Neural cell (in vitro differentiated cells): Measurements from ENCODE around the gene ACOXL. TPM values are rescaled to one million over a fixed set of nuclear protein-coding genes. Genes with fewer than 3 reads are reported as not detected.

Experiments
- H2AFZ ChIP-seq: fragments of 200-600, 300-800 bp; sonication (generic), shearing (Covaris generic); 2 replicates; pipeline ENCODE4 v1.6.0; 2014; ENCODE audit warnings: low read depth, mild to moderate bottlenecking, antibody characterized with exemption, low read length, moderate library complexity
- H3F3A ChIP-seq: fragments of 200-600 bp; shearing (Covaris generic); 2 replicates; pipeline ENCODE4 v1.6.1; 2016; ENCODE audit warnings: mild to moderate bottlenecking, moderate library complexity, mixed read lengths, antibody characterized with exemption, low read length; ENCODE audit not compliant: insufficient read depth, poor library complexity, severe bottlenecking
- H3K27ac ChIP-seq: fragments of 200-600, 300-800 bp; sonication (generic), shearing (Covaris generic); 2 replicates; pipeline ENCODE4 v1.5.1; 2014; ENCODE audit warnings: mild to moderate bottlenecking, low read length, moderate library complexity
- H3K27me3 ChIP-seq: fragments of 300-800, 200-600 bp; sonication (generic), shearing (Covaris generic); 2 replicates; pipeline ENCODE4 v1.6.0; 2014; ENCODE audit warnings: mild to moderate bottlenecking, low read depth, low read length, moderate library complexity; ENCODE audit not compliant: insufficient read depth
- H3K36me3 ChIP-seq: fragments of 300-800, 200-600 bp; sonication (generic), shearing (Covaris generic); 2 replicates; pipeline ENCODE4 v1.5.1; 2014; ENCODE audit warnings: mild to moderate bottlenecking, antibody characterized with exemption, low read length, moderate library complexity; ENCODE audit not compliant: insufficient read depth
- H3K4me2 ChIP-seq: fragments of 300-800, 200-600 bp; sonication (generic), shearing (Covaris generic); 2 replicates; pipeline ENCODE4 v1.6.0; 2014; ENCODE audit warnings: mild to moderate bottlenecking, low read length
- H3K4me3 ChIP-seq: fragments of 300-800, 200-600 bp; sonication (generic), shearing (Covaris generic); 2 replicates; pipeline ENCODE4 v1.5.1; 2014; ENCODE audit warnings: mild to moderate bottlenecking, low read length, moderate library complexity
- H3K79me2 ChIP-seq: fragments of 200-600 bp; shearing (Covaris generic); replicated peaks from 2 replicates; pipeline ENCODE4 v1.6.0; 2014; ENCODE audit warnings: mild to moderate bottlenecking, low read length, moderate library complexity; ENCODE audit not compliant: insufficient read depth
- H3K9ac ChIP-seq: fragments of 300-800, 200-600 bp; sonication (generic), shearing (Covaris generic); 2 replicates; pipeline ENCODE4 v1.6.1; 2016; ENCODE audit warnings: mild to moderate bottlenecking, low read length, mixed read lengths
- H3K9me2 ChIP-seq: fragments of 200-600 bp; shearing (Covaris generic); 2 replicates; pipeline ENCODE4 v1.6.1; 2016; ENCODE audit warnings: mild to moderate bottlenecking, low read length, mixed read lengths; ENCODE audit not compliant: insufficient read depth
- H3K9me3 ChIP-seq: fragments of 200-600, 300-800 bp; sonication (generic), shearing (Covaris generic); 2 replicates; pipeline ENCODE4 v1.6.1; 2016; ENCODE audit warnings: mild to moderate bottlenecking, mixed run types, low read length, moderate library complexity, mixed read lengths
- H4K20me1 ChIP-seq: fragments of 200-600 bp; shearing (Covaris generic); 2 replicates; pipeline ENCODE4 v1.6.1; 2016; ENCODE audit warnings: mild to moderate bottlenecking, mixed run types; ENCODE audit not compliant: insufficient read depth
- EP300 ChIP-seq: fragments of 450-650 bp; conservative IDR thresholded peaks from 2 replicates; pipeline ENCODE4 v1.6.1; 2014; ENCODE audit warnings: antibody characterized with exemption, mild to moderate bottlenecking, moderate library complexity; ENCODE audit not compliant: poor library complexity, severe bottlenecking
- EZH2 ChIP-seq: fragments of 200-600, 300-800 bp; shearing (Covaris generic), sonication (generic); IDR thresholded peaks from 2 replicates; pipeline ENCODE4 v1.6.1; 2014; ENCODE audit warnings: antibody characterized with exemption, low read length, borderline replicate concordance, mild to moderate bottlenecking; ENCODE audit not compliant: insufficient read depth, poor library complexity, severe bottlenecking
- MXI1 ChIP-seq: fragments of 450-650 bp; conservative IDR thresholded peaks from 2 replicates; pipeline ENCODE4 v1.6.1; 2014; ENCODE audit warnings: antibody characterized with exemption, mild to moderate bottlenecking; ENCODE audit not compliant: poor library complexity, severe bottlenecking
- POLR2AphosphoS5 ChIP-seq: IDR thresholded peaks from 2 replicates; pipeline ENCODE4 v1.6.1; 2012
- RAD21 ChIP-seq: fragments of 450-650 bp; conservative IDR thresholded peaks from 2 replicates; pipeline ENCODE4 v1.6.1; 2014; ENCODE audit warnings: antibody characterized with exemption, mild to moderate bottlenecking, moderate library complexity
- REST ChIP-seq: IDR thresholded peaks from 2 replicates; pipeline ENCODE4 v1.6.1; 2012; ENCODE audit warnings: borderline replicate concordance
- SMC3 ChIP-seq: fragments of 450-650 bp; conservative IDR thresholded peaks from 2 replicates; pipeline ENCODE4 v1.6.1; 2014; ENCODE audit warnings: antibody characterized with exemption, mild to moderate bottlenecking, moderate library complexity; ENCODE audit not compliant: poor library complexity
- TAF1 ChIP-seq: IDR thresholded peaks from 2 replicates; pipeline ENCODE4 v1.6.1; 2012; ENCODE audit warnings: low read depth
- polyA plus RNA-seq: library from polyadenylated mRNA; depleted of rRNA; stranded (reverse); fragments of >200 nt; gene quantifications from 2 replicates; pipeline ENCODE4 v1.2.3, GENCODE V29; 2014
- TF ChIP-seq, protein P1 (sequence below): fragments of 450-650 bp; IDR thresholded peaks from 2 replicates; pipeline ENCODE4 v1.5.1; 2014; ENCODE audit warnings: antibody characterized with exemption, mild to moderate bottlenecking, moderate library complexity; ENCODE audit not compliant: poor library complexity, severe bottlenecking

The ACOXL gene
- polyA plus RNA-seq, 1 donor from 2014 or later: not detected

DNA sequence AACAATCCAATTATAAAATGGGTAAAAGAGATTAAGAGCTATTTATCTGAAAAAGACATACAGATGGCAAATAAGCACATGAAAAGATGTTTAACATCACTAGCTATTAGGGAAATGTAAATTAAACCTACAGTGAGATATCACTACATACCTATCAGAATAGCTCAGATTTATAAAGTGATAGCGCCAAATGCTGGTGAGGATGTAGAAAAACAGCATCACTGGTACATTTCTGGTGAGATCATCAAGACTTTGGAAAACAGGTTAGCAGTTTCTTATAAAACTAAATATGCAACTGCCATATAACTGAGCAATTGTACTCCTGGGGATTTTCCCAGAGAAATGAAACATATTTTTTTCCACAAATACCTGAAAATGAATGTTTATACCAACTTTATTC is 100.4 kb downstream of the ACOXL start:
- Histone ChIP-seq H3K9ac (no peak overlapping the region), H2AFZ (no peak overlapping the region), H3K4me2 (no peak overlapping the region), H3K27ac (no peak overlapping the region), H3K9me2 (no peaks in the 10 kb centered on the region), H3K27me3 (no peaks in the 10 kb centered on the region), H3K4me3 (no peak overlapping the region), H3K9me3 (no peaks in the 10 kb centered on the region), H4K20me1 (no peaks in the 10 kb centered on the region), H3K79me2 (no peaks in the 10 kb centered on the region), H3K36me3 (no peaks in the 10 kb centered on the region), H3F3A (no peaks in the 10 kb centered on the region)
- no peak for TF ChIP-seq TAF1
- no peak for TF ChIP-seq SMC3
- TF ChIP-seq MXI1: no peak
- no peak for TF ChIP-seq EP300
- no peak for TF ChIP-seq POLR2AphosphoS5
- TF ChIP-seq, protein P1, sequence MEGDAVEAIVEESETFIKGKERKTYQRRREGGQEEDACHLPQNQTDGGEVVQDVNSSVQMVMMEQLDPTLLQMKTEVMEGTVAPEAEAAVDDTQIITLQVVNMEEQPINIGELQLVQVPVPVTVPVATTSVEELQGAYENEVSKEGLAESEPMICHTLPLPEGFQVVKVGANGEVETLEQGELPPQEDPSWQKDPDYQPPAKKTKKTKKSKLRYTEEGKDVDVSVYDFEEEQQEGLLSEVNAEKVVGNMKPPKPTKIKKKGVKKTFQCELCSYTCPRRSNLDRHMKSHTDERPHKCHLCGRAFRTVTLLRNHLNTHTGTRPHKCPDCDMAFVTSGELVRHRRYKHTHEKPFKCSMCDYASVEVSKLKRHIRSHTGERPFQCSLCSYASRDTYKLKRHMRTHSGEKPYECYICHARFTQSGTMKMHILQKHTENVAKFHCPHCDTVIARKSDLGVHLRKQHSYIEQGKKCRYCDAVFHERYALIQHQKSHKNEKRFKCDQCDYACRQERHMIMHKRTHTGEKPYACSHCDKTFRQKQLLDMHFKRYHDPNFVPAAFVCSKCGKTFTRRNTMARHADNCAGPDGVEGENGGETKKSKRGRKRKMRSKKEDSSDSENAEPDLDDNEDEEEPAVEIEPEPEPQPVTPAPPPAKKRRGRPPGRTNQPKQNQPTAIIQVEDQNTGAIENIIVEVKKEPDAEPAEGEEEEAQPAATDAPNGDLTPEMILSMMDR: no peak
- no peak for TF ChIP-seq REST
- TF ChIP-seq EZH2: no peak
- TF ChIP-seq RAD21: no peak

DNA sequence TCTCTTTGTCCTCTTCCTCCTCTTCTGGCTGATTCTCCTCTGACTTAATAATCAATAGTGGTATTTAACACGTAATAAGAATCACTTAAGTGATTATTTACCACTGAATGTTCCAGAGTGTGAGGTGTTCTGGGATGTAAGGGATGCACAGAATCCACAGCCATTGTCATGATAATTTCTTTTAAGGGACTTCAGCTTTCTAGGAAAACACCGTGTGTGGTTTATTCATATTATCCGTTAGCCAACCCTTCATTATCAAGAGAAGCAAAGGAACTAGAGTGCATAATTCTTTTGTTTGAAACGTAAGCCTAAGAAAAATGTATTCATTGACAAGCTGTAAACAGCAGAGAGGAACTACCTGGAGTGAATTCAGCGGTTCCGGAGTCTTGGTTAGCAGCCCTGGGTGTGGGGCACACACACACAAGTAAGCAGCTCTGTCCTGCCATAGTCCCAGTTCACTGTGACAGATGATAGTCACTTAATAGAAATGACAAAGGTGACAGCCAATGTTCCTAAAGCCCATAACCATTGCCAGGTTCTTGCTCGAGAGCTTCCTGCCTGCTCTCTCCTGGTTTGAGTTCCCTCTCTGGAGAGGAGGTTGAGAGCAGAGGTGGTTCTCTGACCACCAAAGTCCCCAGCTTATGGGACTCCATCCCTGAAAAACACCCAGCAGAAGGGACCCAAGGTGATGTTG is 101.9 kb downstream of the ACOXL start:
- H3K27ac ChIP-seq: no peak overlapping the region
- H3K79me2 ChIP-seq: no peaks in the 10 kb centered on the region
- H3K9ac ChIP-seq: no peak overlapping the region
- no peak for TF ChIP-seq POLR2AphosphoS5
- no peak overlapping the region for H3K4me2 ChIP-seq
- no peaks in the 10 kb centered on the region for H3F3A ChIP-seq
- H2AFZ ChIP-seq: no peak overlapping the region
- H3K36me3 ChIP-seq: no peaks in the 10 kb centered on the region
- H3K9me3 ChIP-seq: no peaks in the 10 kb centered on the region
- H4K20me1 ChIP-seq: no peaks in the 10 kb centered on the region
- H3K9me2 ChIP-seq: no peaks in the 10 kb centered on the region
- H3K27me3 ChIP-seq: no peaks in the 10 kb centered on the region
- no peak overlapping the region for H3K4me3 ChIP-seq

DNA sequence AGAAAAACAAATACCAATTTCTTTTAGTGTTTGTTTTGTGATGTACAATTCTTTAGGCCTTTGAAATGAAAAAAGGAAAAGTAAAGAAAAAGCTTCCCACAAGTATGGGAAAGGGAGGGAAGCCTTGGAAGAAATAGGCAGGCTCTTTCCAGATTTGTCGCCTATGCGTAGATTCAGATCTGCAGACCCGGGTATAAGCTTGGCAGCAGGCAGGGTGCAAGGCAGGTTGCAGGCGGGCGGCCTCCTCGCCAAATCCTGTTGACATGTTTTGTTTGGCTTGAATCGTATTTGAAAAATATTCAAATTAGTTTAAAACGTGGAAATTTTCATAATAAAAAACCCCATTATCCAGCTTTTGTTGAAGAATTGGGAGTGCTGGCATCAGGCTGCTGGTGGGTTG is 104.3 kb downstream of the ACOXL start:
- Histone ChIP-seq H3K9me2 (no peaks in the 10 kb centered on the region), H3K9ac (no peak overlapping the region), H3K27ac (no peak overlapping the region), H3K4me2 (no peak overlapping the region), H3F3A (no peaks in the 10 kb centered on the region), H3K9me3 (no peaks in the 10 kb centered on the region), H2AFZ (no peak overlapping the region), H4K20me1 (no peaks in the 10 kb centered on the region), H3K4me3 (no peak overlapping the region), H3K79me2 (no peaks in the 10 kb centered on the region), H3K36me3 (no peaks in the 10 kb centered on the region), H3K27me3 (no peaks in the 10 kb centered on the region)
- TF ChIP-seq EZH2 (no peak), TAF1 (no peak), RAD21 (no peak), EP300 (no peak), POLR2AphosphoS5 (no peak), MXI1 (no peak), SMC3 (no peak), REST (no peak)
- TF ChIP-seq, protein P1: no peak
